DOHH2 (cell line): ENCODE data around the gene MADCAM1.

Experiments
- H3F3A ChIP-seq: fragments of 200-600 bp; sonication (generic), shearing (Covaris generic); 2 replicates; pipeline ENCODE4 v1.6.0; 2016; ENCODE audit warnings: antibody characterized with exemption, mild to moderate bottlenecking; ENCODE audit not compliant: control insufficient read depth, insufficient read depth
- H3K27ac ChIP-seq: fragments of 200-600 bp; sonication (generic); 2 replicates; pipeline ENCODE4 v1.5.1; 2014; ENCODE audit warnings: low read depth, mild to moderate bottlenecking, low read length, moderate library complexity
- H3K27me3 ChIP-seq: fragments of 200-600 bp; sonication (generic); 2 replicates; pipeline ENCODE4 v1.6.1; 2014; ENCODE audit warnings: mild to moderate bottlenecking, low read length, mixed read lengths; ENCODE audit not compliant: control insufficient read depth
- H3K36me3 ChIP-seq: fragments of 200-600 bp; sonication (generic); 2 replicates; pipeline ENCODE4 v1.6.1; 2014; ENCODE audit warnings: mild to moderate bottlenecking, low read length, moderate library complexity, mixed read lengths; ENCODE audit not compliant: control insufficient read depth
- H3K4me1 ChIP-seq: fragments of 200-600 bp; sonication (generic); 2 replicates; pipeline ENCODE4 v1.6.1; 2014; ENCODE audit warnings: mild to moderate bottlenecking, low read length, mixed read lengths; ENCODE audit not compliant: control insufficient read depth
- H3K4me2 ChIP-seq: fragments of 200-600 bp; sonication (generic); 2 replicates; pipeline ENCODE4 v1.6.0; 2014; ENCODE audit warnings: mild to moderate bottlenecking, low read length, moderate library complexity
- H3K4me3 ChIP-seq: fragments of 200-600 bp; sonication (generic); 2 replicates; pipeline ENCODE4 v1.5.1; 2014; ENCODE audit warnings: mild to moderate bottlenecking, low read length, mixed read lengths
- H3K79me2 ChIP-seq: fragments of 200-600 bp; sonication (generic); 2 replicates; pipeline ENCODE4 v1.6.1; 2014; ENCODE audit warnings: mild to moderate bottlenecking, low read length, mixed read lengths; ENCODE audit not compliant: control insufficient read depth
- H3K9me2 ChIP-seq: fragments of 200-600 bp; sonication (generic); replicated peaks from 2 replicates; pipeline ENCODE4 v1.6.1; 2014; ENCODE audit warnings: mild to moderate bottlenecking, low read length, mixed read lengths; ENCODE audit not compliant: control insufficient read depth
- H3K9me3 ChIP-seq: fragments of 200-600 bp; sonication (generic); 2 replicates; pipeline ENCODE4 v1.6.1; 2014; ENCODE audit warnings: antibody characterized with exemption, low read length, mixed read lengths; ENCODE audit not compliant: control insufficient read depth, insufficient read depth
- H4K20me1 ChIP-seq: fragments of 200-600 bp; sonication (generic); 2 replicates; pipeline ENCODE4 v1.6.0; 2014; ENCODE audit warnings: low read depth, mild to moderate bottlenecking, antibody characterized with exemption, low read length, moderate library complexity; ENCODE audit not compliant: control insufficient read depth, insufficient read depth
- EZH2phosphoT487 ChIP-seq: fragments of 200-600 bp; sonication (generic); IDR thresholded peaks from 2 replicates; pipeline ENCODE4 v1.6.1; 2017; ENCODE audit warnings: borderline replicate concordance, mild to moderate bottlenecking, antibody characterized with exemption, low read length, moderate library complexity, mixed read lengths
- TF ChIP-seq, protein P1 (sequence below): fragments of 200-600 bp; sonication (generic); IDR thresholded peaks from one replicate; pipeline ENCODE4 v1.5.1; 2014; ENCODE audit warnings: antibody characterized with exemption, mild to moderate bottlenecking, low read depth, low read length; ENCODE audit not compliant: poor library complexity, severe bottlenecking

The MADCAM1 gene

DNA sequence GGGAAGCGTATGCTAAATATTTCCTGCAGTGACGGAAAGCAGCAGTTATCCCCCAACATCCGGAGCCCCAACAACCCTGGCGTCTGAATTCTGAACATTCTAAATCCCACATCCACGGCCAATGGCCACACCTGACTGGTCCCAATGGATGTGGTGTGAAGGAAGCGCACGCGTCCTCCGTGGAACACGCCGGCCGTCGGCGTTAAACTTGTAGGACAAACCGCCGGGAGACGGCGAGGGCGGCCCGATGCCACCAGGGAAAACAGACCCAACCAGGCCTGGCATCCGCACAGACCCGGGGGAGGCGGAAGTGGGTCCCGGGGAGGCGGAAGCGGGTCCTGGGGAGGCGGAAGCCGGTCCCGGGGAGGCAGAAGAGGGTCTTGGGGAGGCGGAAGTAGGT, 38.6 kb upstream of the MADCAM1 start:
- Histone ChIP-seq H4K20me1 (no peaks in the 10 kb centered on the region), H3K36me3 (no peaks in the 10 kb centered on the region), H3K4me2 (no peak overlapping the region), H3K79me2 (no peaks in the 10 kb centered on the region), H3K4me3 (no peak overlapping the region), H3K27ac (no peak overlapping the region), H3K4me1 (no peaks in the 10 kb centered on the region), H3F3A (no peaks in the 10 kb centered on the region), H3K9me2 (no peaks in the 10 kb centered on the region), H3K27me3 (no peaks in the 10 kb centered on the region), H3K9me3 (peaks cover 43% of the 10 kb centered on the region)
- no peak for TF ChIP-seq EZH2phosphoT487
- TF ChIP-seq, protein P1, sequence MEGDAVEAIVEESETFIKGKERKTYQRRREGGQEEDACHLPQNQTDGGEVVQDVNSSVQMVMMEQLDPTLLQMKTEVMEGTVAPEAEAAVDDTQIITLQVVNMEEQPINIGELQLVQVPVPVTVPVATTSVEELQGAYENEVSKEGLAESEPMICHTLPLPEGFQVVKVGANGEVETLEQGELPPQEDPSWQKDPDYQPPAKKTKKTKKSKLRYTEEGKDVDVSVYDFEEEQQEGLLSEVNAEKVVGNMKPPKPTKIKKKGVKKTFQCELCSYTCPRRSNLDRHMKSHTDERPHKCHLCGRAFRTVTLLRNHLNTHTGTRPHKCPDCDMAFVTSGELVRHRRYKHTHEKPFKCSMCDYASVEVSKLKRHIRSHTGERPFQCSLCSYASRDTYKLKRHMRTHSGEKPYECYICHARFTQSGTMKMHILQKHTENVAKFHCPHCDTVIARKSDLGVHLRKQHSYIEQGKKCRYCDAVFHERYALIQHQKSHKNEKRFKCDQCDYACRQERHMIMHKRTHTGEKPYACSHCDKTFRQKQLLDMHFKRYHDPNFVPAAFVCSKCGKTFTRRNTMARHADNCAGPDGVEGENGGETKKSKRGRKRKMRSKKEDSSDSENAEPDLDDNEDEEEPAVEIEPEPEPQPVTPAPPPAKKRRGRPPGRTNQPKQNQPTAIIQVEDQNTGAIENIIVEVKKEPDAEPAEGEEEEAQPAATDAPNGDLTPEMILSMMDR = no peak

DNA sequence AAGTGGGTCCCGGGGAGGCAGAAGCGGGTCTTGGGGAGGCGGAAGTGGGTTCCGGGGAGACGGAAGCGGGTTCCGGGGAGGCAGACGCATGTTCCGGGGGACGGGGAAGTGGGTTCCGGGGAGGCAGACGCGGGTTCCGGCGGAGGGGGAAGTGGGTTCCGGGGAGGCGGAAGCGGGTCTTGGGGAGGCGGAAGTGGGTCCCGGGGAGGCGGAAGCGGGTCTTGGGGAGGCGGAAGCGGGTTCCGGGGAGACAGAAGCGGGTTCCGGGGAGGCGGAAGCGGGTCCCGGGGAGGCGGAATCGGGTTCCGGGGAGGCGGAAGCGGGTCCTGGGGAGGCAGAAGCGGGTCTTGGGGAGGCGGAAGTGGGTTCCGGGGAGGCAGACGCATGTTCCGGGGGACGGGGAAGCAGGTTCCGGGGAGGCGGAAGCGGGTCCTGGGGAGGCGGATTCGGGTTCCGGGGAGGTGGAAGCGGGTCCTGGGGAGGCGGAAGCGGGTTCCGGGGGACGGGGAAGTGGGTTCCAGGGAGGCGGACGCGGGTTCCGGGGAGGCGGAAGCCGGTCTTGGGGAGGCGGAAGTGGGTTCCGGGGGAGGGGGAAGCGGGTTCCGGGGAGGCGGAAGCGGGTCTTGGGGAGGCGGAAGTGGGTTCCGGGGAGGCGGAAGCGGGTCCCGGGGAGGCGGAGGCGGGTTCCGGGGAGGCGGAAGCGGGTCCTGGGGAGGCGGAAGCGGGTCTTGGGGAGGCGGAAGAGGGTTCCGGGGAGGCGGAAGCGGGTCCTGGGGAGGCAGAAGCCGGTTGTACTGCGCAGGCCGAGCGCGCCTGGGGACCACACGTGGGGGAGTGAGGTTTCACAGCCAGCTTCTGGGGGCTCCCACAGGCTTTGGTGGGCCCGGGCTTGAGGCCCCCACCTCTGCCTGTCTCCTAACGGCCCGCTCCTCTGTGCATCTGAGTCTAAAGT, 37.9 kb upstream of the MADCAM1 start:
- Histone ChIP-seq H3K79me2 (no peaks in the 10 kb centered on the region), H3K36me3 (no peaks in the 10 kb centered on the region), H3K4me1 (no peaks in the 10 kb centered on the region), H3K4me2 (no peak overlapping the region), H3K4me3 (no peak overlapping the region), H3F3A (no peaks in the 10 kb centered on the region), H4K20me1 (no peaks in the 10 kb centered on the region), H3K9me2 (no peaks in the 10 kb centered on the region), H3K27ac (no peak overlapping the region), H3K27me3 (no peaks in the 10 kb centered on the region), H3K9me3 (peaks cover 36% of the 10 kb centered on the region)
- TF ChIP-seq, protein P1 = no peak
- TF ChIP-seq EZH2phosphoT487 = no peak

DNA sequence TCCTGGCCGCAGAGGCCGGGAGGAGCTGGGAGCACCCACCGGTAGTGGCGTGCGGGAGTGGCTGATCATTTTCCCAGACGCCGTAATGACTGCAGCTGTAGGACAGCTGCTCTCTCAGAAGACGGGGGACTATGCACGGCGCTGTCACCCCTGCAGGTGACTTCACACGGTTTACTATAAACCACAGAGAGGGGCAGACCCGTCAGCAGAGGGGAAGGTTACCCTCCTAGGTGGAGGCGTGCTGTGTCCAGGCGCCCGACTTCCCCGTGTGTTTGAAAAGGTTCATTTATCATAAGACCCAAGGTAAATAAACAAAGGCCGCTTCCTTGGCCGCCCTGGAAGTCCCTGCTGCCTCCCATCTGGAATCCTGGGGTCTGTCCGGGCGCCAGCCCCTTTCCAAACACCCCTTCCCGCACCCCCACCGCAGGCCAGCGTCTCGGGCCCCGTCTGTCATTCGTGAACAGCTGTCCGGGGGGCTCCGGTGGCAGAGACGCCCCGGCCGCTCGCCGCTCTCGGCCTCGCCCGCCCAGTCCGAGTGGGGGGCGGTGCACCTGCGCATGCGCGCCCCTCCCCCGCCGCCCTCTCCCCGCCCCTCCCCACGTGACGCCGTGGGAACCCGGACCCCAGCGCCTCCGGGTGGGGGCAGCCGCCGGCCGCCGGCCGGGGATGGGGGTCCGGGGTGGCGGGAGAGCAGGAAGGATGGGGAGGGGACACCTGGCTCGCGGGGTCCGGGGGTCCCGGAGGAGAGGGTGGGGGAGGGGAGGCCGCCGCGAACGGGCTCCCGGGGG, 36.4 kb upstream of the MADCAM1 start:
- Histone ChIP-seq H3K27ac (no peak overlapping the region), H3K4me2 (no peak overlapping the region), H3K36me3 (no peaks in the 10 kb centered on the region), H3K9me2 (no peaks in the 10 kb centered on the region), H3F3A (no peaks in the 10 kb centered on the region), H3K79me2 (no peaks in the 10 kb centered on the region), H3K9me3 (peaks cover 31% of the 10 kb centered on the region; the same call in 1 of the 2 replicates), H3K27me3 (no peaks in the 10 kb centered on the region), H3K4me3 (no peak overlapping the region), H4K20me1 (no peaks in the 10 kb centered on the region), H3K4me1 (no peaks in the 10 kb centered on the region)
- no peak for TF ChIP-seq EZH2phosphoT487
- TF ChIP-seq, protein P1 = no peak
